ENCODE measurements around the gene CCDC180. TPM values are rescaled to one million over a fixed set of nuclear protein-coding genes. Genes with fewer than 3 reads are reported as not detected.

The CCDC180 gene
- total and polyA plus RNA-seq, 2 experiments from 2014 or later = 3.9 to 7.1 TPM

- Mint-ChIP-seq H3K36me3 (ENCODE audit: low read depth) (peaks cover 4% of the 10 kb centered on the region; the same call in 1 of the 3 replicates), H3K9me3 (no peaks in the 10 kb centered on the region), H3K4me1 (no peaks in the 10 kb centered on the region), H3K4me3 (no peak overlapping the region), H3K27ac (no peak overlapping the region), H3K27me3 (ENCODE audit: insufficient read depth, low read depth, poor library complexity) (peaks cover 5% of the 10 kb centered on the region)
- TF ChIP-seq JUNB (IDR thresholded peaks at IDR 0.05; ENCODE audit: unreplicated experiment) = no peak
- no peak for TF ChIP-seq EZH2 (IDR thresholded peaks at IDR 0.05; ENCODE audit: low read depth, unreplicated experiment)
- no peak for TF ChIP-seq ZNF114 (CRISPR knock-in tag; IDR thresholded peaks at IDR 0.05)
- TF ChIP-seq STAT1 (IDR thresholded peaks at IDR 0.05; ENCODE audit: unreplicated experiment) = no peak
- TF ChIP-seq ZNF331 (CRISPR knock-in tag; IDR thresholded peaks at IDR 0.05; ENCODE audit: low read depth) = no peak
- TF ChIP-seq ETS1 (IDR thresholded peaks at IDR 0.05) = no peak
- no peak for TF ChIP-seq NANOG (IDR thresholded peaks at IDR 0.05; ENCODE audit: borderline replicate concordance)
- TF ChIP-seq ZNF462 (CRISPR knock-in tag; IDR thresholded peaks at IDR 0.05) = no peak
- TF ChIP-seq REST (IDR thresholded peaks at IDR 0.05; ENCODE audit: unreplicated experiment) = no peak
- TF ChIP-seq EZH2phosphoT487 (IDR thresholded peaks at IDR 0.05; ENCODE audit: unreplicated experiment) = no peak
- TF ChIP-seq POLR2AphosphoS5 (IDR thresholded peaks at IDR 0.05; ENCODE audit: low read depth) = no peak
- TF ChIP-seq CTCF (conservative IDR thresholded peaks at IDR 0.05; ENCODE audit: low read depth in 2 of 2) = no peak
- TF ChIP-seq CREB1 (CRISPR knock-in tag; IDR thresholded peaks at IDR 0.05; ENCODE audit: low read depth) = no peak
- no peak for DNase-seq (ENCODE audit: low spot score)
- no peak overlapping the region for H3K4me2 ChIP-seq
- H3K36me3 ChIP-seq (ENCODE audit: insufficient read depth) = no peaks in the 10 kb centered on the region
- no peak overlapping the region for H3K4me3 ChIP-seq
- ATAC-seq = no peak
- 0 out of 2 replicates have a peak, but pooled peaks cover 3% of the 10 kb centered on the region for H3K9me2 ChIP-seq (ENCODE audit: insufficient read depth)
- no peaks in the 10 kb centered on the region for H3F3A ChIP-seq (replicated peaks; ENCODE audit: low read depth)
- H4K20me1 ChIP-seq (replicated peaks; ENCODE audit: insufficient read depth) = no peaks in the 10 kb centered on the region
- no peaks in the 10 kb centered on the region for H3K27me3 ChIP-seq (ENCODE audit: insufficient read depth)
- no peak overlapping the region for H3K27ac ChIP-seq (ENCODE audit: low read depth)
- no peaks in the 10 kb centered on the region for H3K4me1 ChIP-seq (ENCODE audit: insufficient read depth)
- H3K79me2 ChIP-seq (replicated peaks; ENCODE audit: insufficient read depth) = no peaks in the 10 kb centered on the region
- H2AFZ ChIP-seq = no peak overlapping the region
These were observed 47.2 kb downstream of the CCDC180 start for GRCh38 chr9:97354637-97355036.

Measured in GM23338 (cell line).